HG02981 (cell line): Measurements from ENCODE around the gene KLHL33.

Experiments used
- ATAC-seq: cut with Tn5 transposase; IDR thresholded peaks from one replicate; pipeline ENCODE4 v1.9.1; 2021; ENCODE audit warnings: mild to moderate bottlenecking, moderate library complexity; ENCODE audit not compliant: unreplicated experiment

Gene KLHL33

DNA sequence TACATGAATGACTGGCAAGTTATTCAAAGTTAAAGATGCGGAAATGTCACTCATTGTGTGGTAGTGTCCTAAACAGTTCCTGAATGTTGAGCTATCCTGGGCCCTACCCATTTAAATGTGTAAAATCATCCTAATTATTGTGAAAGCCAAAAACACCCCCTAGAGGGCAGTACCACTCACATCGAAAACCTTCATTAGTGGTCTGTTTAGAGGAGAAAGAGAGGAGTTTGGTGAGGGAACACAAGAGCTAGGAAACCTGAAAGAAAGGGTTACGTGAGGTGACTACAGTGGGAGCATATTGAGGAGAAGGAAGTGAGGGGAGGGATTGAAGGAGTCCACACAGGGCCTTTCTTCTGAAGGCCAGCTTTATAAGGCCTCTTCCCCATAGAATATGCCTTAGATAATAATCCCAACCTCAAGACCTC is 20.2 kb downstream of the KLHL33 start:
- no peak for ATAC-seq

GRCh38 chr14:20413744-20414082 is 22.3 kb downstream of the KLHL33 start:
- ATAC-seq = no peak

DNA sequence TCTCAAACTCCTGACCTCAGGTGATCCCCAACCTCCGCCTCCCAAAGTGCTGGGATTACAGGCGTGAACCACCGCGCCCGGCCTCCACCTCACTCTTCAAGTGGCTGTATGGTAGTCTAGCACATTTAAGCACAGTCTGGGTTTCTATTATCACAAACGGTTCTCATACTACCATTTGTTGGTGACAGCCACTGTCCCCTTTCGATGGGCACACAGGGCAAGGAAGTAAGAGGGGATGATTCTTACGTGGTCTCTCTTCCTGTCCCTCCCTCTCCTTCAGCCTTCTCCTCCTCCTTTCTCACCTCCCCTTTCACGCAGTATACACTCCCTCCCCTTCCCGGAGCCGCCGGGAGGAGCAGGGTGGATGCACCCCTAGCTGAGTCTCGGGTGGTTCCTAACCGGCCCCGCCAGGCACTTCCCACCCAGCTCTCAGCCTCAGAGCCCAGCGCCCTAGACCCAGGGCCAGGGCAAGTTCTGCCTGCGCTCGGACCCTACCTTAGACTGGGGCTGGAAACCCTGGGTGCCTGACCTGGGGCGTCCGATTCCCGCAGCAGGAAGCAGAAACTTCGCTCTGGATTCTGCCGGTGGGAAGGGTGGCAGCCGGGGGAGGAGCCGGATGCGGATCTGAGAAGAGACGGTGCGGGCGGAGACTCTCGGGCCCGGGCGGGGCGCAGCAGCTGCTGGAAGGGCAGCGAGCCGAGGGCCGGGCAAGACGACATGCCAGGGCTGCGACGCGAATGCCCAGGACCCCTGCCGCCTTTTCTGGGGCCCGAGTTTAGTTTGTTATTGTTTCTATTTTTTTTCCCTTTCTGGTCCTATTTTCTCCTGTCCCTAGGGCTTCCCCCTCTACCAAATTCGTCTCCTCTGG is 22.9 kb downstream of the KLHL33 start, which contains the start of gene TEP1:
Gene TEP1, minus strand, starts transcription at position 626 of the 868 bp plus-strand sequence. CDS start 5,062 bp downstream, outside the sequence.
- peak; percentile 53 for ATAC-seq

DNA sequence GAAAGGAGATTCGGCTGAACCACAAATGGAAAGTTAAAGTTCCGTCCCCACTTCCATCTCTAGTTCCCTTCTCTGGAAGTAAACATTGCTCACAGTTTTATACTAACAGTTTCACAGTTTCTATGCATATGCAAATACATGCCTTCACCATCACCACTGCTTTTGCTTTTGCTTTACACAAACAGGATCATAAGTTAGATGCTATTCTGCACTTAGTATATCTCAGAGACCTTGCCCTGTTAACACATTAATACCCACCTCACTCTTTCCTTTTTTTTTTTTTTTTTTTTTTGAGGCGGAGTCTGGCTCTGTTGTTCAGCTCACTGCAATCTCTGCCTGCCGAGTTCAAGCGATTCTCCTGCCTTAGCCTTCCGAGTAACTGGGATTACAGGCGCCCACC is 23.6 kb downstream of the KLHL33 start:
- ATAC-seq = peak; percentile 70

DNA sequence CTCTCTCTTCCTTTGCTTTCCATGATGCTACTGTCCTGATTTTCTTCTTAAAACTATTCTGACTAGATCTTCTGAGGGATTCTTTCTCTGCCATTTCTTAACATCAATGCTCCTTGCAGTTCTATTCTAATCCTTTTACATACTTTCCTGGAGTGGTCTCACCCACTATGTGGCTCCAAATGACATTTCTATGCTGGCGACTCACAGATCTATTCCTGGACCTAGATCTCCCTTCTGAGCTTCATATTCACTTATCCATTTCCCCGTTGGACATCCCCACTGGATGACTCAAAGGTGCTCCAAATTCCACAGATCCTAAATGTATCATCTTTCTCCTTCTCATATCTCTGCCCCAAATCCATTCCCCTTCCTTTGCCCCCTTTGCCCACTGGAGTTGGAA is 26.7 kb downstream of the KLHL33 start:
- ATAC-seq = no peak

DNA sequence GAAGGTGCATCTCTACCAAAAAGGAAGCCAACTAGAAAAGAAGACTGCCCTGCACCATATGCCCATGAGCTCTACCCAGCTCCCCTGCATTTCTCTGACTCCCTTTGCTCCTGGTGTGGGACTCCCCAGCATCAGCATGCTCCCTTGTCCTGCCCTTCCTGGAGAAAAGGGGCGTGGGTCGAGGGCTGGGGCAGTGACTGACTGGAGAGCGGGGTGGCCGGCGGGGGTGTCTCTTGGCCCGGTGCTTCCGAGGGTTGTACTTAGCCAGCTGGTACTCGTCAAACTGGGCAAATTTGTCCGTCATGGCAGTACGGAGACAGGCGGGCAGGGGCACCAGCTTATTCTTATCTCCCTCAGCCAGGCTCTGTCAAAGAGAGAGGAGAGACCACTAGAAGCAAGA is 32.4 kb downstream of the KLHL33 start:
- ATAC-seq = no peak

DNA sequence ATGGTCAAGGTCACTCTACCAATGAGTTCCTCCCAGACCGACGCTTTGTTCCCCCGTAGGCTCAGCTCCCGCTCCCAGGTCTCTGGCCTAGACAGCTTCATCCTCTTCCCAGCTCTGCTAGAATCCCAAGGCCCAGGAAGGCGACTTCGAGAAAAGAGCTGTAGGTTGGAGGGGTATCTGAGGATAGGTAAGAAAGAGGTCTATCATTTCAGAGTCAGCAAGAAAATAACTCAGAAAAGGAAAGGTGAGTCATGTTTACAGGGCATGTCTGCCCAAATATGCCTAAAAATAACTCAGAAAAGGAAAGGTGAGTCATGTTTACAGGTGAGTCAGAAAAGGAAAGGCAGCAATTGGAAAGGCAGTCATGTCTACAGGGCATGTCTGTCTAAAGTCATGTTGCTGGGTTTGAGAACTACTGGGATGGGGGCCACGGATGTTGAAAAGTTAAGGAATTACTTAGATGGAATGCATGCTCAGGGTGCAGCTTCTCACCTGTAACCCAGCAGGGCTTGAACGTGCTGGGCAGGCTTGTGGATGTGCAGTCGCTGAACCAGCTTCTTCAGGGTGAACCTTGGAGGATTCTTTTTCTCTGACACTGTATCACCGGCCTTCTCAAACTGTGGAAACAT is 34.9 kb downstream of the KLHL33 start:
- ATAC-seq = no peak

- ATAC-seq = no peak
These were observed 35.4 kb downstream of the KLHL33 start for GRCh38 chr14:20400589-20400964.

DNA sequence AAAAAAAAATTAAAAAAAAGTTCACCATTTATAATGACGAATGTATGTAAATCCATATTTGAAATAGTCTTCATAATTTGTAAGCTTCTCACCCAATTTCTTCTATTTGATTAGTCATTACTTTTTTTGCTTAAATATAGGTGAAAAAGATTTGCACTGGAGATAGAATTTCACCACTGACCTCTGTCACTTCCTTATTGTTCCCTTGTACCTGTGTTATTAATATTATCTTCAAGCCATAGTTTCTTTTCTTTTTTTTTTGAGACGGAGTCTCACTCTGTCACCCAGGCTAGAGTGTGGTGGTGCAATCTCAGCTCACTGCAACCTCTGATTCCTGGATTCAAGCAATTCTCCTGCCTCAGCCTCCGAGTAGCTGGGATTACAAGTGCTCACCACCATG is 38.5 kb downstream of the KLHL33 start:
- ATAC-seq = no peak

DNA sequence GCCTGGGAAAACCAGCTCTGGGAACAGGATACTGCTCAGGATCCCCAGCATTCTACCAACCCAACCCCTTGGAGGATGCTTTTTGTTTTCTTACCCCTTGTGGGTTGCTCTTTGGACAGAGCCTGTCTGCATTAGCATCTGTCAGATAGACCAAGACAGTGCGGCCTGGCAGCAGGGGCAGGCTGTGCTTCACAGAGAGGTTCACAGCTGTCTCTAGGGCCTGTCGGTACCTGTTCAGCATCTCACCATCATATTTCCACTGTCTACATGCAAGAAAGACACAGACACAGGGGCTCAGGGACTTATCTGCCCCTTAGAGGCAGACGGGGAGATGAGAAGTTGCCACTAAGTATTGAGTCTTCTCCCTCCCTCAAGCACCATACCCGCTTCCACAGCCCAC is 44.5 kb downstream of the KLHL33 start:
- no peak for ATAC-seq

DNA sequence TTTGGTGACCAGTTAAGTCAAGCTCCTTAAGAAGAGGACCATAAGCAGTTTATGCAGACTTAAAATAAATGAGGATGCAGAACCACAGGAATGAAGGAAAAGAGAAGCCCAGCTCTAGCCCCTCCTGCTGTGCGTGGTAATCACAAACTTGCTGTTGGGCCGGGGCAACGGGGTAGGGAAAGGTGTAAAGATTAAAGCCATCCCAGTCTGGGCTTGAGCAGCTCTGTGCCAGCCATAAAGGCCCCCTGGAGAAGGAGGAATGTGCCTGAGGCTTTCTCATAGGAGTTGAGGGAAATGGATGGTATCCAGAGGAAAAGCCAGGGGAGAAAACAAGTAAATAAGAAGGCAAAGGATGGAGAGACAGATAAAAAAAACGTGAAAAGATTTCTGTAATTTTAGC is 47.8 kb downstream of the KLHL33 start:
- ATAC-seq = no peak

- no peak for ATAC-seq
These were observed 48.4 kb downstream of the KLHL33 start for GRCh38 chr14:20387576-20387975.

GRCh38 chr14:20386276-20386855 is 49.6 kb downstream of the KLHL33 start:
- no peak for ATAC-seq

GRCh38 chr14:20384886-20385285 is 51.1 kb downstream of the KLHL33 start:
- ATAC-seq = no peak

DNA sequence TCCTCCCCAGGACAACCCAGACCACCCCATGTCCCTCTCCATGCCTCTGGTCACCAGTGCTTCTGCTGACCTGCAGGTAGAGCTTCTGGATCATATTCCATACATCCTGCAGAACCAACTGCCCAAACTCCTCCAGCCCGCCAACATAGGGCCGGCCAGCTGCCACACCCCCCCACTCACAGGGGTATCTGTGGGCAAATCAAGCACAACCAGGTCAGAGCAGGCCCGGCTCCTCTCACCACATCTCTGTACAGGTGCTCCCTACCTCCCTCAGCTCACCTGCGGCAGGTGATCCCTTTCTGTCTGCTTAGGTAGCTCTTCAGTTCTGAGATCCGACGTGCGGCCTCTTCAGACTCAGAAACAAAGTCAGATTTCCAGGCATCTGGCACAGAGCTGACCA is 51.6 kb downstream of the KLHL33 start:
- no peak for ATAC-seq

- ATAC-seq = no peak
These were observed 52.3 kb downstream of the KLHL33 start for GRCh38 chr14:20383636-20384035.

DNA sequence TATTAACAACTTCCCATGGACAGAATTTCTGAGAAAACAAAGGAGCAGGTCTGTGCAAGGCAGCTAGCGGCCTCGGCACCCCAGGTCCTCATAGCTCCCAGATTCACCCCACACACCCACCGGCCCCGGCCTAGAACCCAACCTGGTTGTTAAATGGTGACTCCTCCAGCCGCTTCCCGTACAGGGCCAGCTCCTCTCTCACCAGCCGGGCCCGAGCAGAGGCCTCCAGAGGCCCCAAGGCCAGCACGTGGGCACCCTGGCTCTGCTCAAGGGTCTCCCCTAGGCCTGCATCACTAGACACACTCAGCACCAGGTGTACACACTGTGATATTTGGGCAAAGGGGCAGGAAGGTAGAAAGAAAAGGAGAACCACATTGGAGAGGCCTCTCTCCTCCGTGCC is 52.9 kb downstream of the KLHL33 start:
- ATAC-seq = no peak

GRCh38 chr14:20382526-20382925 is 53.4 kb downstream of the KLHL33 start:
- no peak for ATAC-seq

GRCh38 chr14:20381341-20381740 is 54.6 kb downstream of the KLHL33 start:
- no peak for ATAC-seq

DNA sequence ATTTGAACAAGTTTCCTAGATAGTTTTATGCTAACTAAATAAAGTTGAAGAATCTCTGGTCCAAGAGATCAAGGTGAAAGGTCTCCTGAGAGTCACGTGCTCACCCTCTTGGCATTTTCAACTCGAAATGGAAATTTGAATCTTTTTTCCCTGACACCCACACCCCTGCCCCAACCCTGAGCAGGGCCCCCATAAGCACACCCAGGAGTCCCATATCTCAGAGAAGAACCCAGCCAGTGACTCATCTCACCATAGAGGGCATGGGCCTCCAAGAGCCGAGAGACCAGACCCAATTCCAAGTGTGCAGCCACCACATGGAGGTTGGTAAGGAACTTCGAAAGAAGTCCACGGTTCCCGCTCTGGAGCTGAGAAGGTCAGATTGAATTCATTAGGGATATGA is 55.3 kb downstream of the KLHL33 start:
- ATAC-seq = no peak

DNA sequence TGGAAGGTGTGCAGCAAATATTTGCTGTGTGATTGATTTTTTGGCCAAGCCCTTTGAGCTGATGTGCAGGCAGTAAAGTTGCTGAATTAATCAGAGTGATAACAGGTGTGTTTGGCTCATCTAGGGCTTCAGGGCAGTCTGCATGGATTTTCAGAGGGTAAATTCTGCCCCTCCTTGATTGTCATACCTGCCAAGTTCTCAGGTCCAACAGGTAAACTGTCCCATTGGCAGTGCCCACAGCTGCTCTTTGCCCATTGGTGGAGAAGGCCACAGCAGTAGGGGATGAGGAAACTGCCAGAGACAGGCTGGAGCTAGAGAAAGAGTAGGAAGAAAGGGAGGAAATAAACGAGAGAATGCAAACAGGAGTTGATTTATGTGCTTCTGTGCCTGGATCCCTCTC is 56.2 kb downstream of the KLHL33 start:
- ATAC-seq = no peak

- ATAC-seq = no peak
These were observed 58.8 kb downstream of the KLHL33 start for GRCh38 chr14:20377171-20377570.
